A549 (cell line): ENCODE measurements around the gene BCS1L.

Source experiments
- EP300 ChIP-seq, 2 experiments: fragments of >200 bp; sonication (Bioruptor Twin); formaldehyde crosslinking; IDR thresholded peaks; 2 replicates in 1 of 2; 3 replicates in 1 of 2; pipeline ENCODE4 v1.6.1; 2016 to 2017
- ESRRA ChIP-seq: fragments of 150-350 bp; IDR thresholded peaks from 2 replicates; pipeline ENCODE4 v1.6.1; 2014; ENCODE audit warnings: mild to moderate bottlenecking, low read length, borderline replicate concordance
- POLR2A ChIP-seq: IDR thresholded peaks from 2 replicates; pipeline ENCODE4 v1.6.1; 2012; ENCODE audit warnings: mild to moderate bottlenecking, low read length
- SMC3 ChIP-seq: fragments of >200 bp; sonication (Bioruptor Twin); formaldehyde crosslinking; IDR thresholded peaks from 3 replicates; pipeline ENCODE4 v1.6.1; 2018; ENCODE audit warnings: inconsistent platforms
- TF ChIP-seq, protein P1 (sequence below): fragments of >200 bp; sonication (Bioruptor Twin); formaldehyde crosslinking; IDR thresholded peaks from 3 replicates; pipeline ENCODE4 v1.5.1; 2016
- TF ChIP-seq, protein P2 (sequence below): fragments of 200-600 bp; sonication (generic); IDR thresholded peaks from 2 replicates; pipeline ENCODE4 v1.6.1; 2016; ENCODE audit warnings: antibody characterized with exemption, mild to moderate bottlenecking, moderate library complexity

DNA sequence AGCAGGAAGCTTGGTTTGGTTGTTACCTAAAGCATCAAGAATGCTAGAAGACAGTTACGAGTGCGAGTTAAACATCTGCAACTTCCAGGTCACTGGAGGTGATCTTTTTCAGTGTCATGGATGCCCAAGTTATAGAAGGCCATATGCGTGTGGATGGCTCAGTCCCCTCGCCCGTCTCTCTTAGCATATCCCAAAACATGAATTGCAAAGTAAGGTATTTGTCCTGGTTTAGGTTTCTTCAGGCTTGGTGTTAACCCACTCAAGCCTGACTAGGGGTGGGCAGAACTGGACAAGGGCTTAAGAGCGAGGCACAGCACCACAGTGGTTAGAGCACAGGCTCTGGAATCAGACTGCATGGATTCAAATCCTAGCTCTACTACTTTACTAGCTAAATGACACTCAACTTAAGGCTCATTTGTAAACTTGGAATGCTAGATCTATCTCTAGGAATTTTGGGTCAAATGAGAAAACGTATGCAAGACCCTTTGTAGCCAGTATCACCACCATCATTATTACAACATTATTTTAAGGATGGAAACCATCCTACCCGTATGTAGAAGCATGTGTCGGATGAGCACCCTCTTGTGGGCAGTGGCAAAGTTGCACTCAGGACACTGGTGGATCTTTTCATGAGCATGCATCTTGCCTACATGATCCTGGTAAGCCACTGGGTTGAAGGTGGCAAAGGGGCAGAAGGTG is 11.2 kb upstream of the BCS1L start:
- TF ChIP-seq, protein P1, sequence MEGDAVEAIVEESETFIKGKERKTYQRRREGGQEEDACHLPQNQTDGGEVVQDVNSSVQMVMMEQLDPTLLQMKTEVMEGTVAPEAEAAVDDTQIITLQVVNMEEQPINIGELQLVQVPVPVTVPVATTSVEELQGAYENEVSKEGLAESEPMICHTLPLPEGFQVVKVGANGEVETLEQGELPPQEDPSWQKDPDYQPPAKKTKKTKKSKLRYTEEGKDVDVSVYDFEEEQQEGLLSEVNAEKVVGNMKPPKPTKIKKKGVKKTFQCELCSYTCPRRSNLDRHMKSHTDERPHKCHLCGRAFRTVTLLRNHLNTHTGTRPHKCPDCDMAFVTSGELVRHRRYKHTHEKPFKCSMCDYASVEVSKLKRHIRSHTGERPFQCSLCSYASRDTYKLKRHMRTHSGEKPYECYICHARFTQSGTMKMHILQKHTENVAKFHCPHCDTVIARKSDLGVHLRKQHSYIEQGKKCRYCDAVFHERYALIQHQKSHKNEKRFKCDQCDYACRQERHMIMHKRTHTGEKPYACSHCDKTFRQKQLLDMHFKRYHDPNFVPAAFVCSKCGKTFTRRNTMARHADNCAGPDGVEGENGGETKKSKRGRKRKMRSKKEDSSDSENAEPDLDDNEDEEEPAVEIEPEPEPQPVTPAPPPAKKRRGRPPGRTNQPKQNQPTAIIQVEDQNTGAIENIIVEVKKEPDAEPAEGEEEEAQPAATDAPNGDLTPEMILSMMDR: peak; percentile 82
- TF ChIP-seq EP300 (IDR thresholded peaks at IDR 0.05) (no peak), SMC3 (peak; percentile 63), ESRRA (no peak), POLR2A (no peak)
- TF ChIP-seq, protein P2, sequence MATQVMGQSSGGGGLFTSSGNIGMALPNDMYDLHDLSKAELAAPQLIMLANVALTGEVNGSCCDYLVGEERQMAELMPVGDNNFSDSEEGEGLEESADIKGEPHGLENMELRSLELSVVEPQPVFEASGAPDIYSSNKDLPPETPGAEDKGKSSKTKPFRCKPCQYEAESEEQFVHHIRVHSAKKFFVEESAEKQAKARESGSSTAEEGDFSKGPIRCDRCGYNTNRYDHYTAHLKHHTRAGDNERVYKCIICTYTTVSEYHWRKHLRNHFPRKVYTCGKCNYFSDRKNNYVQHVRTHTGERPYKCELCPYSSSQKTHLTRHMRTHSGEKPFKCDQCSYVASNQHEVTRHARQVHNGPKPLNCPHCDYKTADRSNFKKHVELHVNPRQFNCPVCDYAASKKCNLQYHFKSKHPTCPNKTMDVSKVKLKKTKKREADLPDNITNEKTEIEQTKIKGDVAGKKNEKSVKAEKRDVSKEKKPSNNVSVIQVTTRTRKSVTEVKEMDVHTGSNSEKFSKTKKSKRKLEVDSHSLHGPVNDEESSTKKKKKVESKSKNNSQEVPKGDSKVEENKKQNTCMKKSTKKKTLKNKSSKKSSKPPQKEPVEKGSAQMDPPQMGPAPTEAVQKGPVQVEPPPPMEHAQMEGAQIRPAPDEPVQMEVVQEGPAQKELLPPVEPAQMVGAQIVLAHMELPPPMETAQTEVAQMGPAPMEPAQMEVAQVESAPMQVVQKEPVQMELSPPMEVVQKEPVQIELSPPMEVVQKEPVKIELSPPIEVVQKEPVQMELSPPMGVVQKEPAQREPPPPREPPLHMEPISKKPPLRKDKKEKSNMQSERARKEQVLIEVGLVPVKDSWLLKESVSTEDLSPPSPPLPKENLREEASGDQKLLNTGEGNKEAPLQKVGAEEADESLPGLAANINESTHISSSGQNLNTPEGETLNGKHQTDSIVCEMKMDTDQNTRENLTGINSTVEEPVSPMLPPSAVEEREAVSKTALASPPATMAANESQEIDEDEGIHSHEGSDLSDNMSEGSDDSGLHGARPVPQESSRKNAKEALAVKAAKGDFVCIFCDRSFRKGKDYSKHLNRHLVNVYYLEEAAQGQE: no peak
